ENCODE data around the gene GNL1.
A peak's percentile ranks its signal among the peaks of the same experiment; 100 is the strongest.

Gene GNL1

DNA sequence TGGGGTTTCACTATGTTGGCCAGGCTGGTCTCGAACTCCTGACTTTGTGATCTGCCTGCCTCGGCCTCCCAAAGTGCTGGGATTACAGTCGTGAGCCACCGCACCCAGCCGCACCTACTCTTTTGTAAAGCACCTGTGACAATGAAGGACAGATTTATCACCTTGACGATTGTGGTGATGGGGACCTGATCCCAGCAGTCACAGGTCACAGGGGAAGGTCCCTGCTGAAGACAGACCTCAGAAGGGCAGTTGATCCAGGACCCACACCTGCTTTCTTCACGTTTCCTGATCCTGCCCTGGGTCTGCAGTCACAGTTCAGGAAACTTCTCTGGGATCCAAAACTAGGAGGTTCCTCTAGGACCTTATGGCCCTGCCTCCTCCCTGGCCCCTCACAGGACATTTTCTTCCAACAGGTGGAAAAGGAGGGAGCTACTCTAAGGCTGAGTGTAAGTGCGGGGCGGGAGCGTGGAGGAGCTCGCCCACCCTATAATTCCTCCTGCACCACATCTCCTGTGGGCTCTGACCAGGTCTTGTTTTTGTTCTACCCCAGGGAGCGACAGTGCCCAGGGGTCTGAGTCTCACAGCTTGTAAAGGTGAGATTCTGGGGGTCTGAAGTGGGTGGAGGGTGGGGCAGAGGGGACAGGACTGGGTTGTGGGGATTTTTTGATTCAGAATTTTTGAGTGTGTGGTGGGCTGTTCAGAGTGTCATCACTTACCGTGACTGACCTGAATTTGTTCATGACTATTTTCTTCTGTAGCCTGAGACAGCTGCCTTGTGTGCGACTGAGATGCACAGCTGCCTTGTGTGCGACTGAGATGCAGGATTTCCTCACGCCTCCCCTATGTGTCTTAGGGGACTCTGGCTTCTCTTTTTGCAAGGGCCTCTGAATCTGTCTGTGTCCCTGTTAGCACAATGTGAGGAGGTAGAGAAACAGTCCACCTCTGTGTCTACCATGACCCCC, 64.0 kb downstream of the GNL1 start:
- H3K36me3 Mint-ChIP-seq (ENCODE audit: low read depth): peaks cover 57% of the 10 kb centered on the region
- DNase-seq (ENCODE audit: low spot score): no peak

More for the DNA sequence above, 64.0 kb downstream of the GNL1 start:
- H3K9me3 Mint-ChIP-seq: peaks cover 4% of the 10 kb centered on the region
- H3K4me3 Mint-ChIP-seq: peak overlapping the region; percentile 96
- H3K27me3 Mint-ChIP-seq (ENCODE audit: low read depth): peaks cover 5% of the 10 kb centered on the region
- H3K4me1 Mint-ChIP-seq (ENCODE audit: low read depth): peaks cover 68% of the 10 kb centered on the region
- H3K27ac Mint-ChIP-seq: peak overlapping the region; percentile 98
